H9 (cell line): ENCODE results near the gene SLC7A9. TPM values are rescaled to one million over a fixed set of nuclear protein-coding genes. Genes with fewer than 3 reads are reported as not detected.

ENCODE experiments used
- DNase-seq: peaks from one replicate; pipeline ENCODE4 v3.0.0-alpha.2; 2017
- H2AFZ ChIP-seq: one replicate; pipeline ENCODE4 v1.6.1; 2013; ENCODE audit warnings: mild to moderate bottlenecking, low read length, control low read depth, moderate library complexity
- H2AK5ac ChIP-seq: 2 replicates; pipeline ENCODE4 v1.6.1; 2013; ENCODE audit warnings: low read length, control low read depth, mixed read lengths; ENCODE audit not compliant: insufficient read length
- H2BK120ac ChIP-seq: one replicate; pipeline ENCODE4 v1.6.1; 2013; ENCODE audit warnings: low read depth, mild to moderate bottlenecking, low read length, control low read depth, inconsistent platforms; ENCODE audit not compliant: poor library complexity, severe bottlenecking
- H2BK12ac ChIP-seq: 2 replicates; pipeline ENCODE4 v1.6.1; 2013; ENCODE audit warnings: low read length, control low read depth, mixed read lengths, low read depth; ENCODE audit not compliant: insufficient read length
- H2BK15ac ChIP-seq: 2 replicates; pipeline ENCODE4 v1.6.1; 2013; ENCODE audit warnings: low read depth, low read length, control low read depth
- H2BK20ac ChIP-seq: one replicate; pipeline ENCODE4 v1.6.1; 2013; ENCODE audit warnings: low read depth, mild to moderate bottlenecking, low read length, control low read depth, inconsistent platforms; ENCODE audit not compliant: poor library complexity, severe bottlenecking
- H2BK5ac ChIP-seq: 2 replicates; pipeline ENCODE4 v1.6.1; 2013; ENCODE audit warnings: low read length, control low read depth, mixed read lengths; ENCODE audit not compliant: insufficient read length
- H3K14ac ChIP-seq: 2 replicates; pipeline ENCODE4 v1.6.1; 2013; ENCODE audit warnings: low read length, control low read depth; ENCODE audit not compliant: insufficient read depth
- H3K18ac ChIP-seq: 2 replicates; pipeline ENCODE4 v1.6.1; 2013; ENCODE audit warnings: low read depth, mild to moderate bottlenecking, mixed read lengths, low read length, control low read depth; ENCODE audit not compliant: insufficient read length
- H3K23ac ChIP-seq: 2 replicates; pipeline ENCODE4 v1.6.1; 2013; ENCODE audit warnings: low read length, control low read depth, mixed read lengths, low read depth; ENCODE audit not compliant: insufficient read length
- H3K23me2 ChIP-seq: 2 replicates; pipeline ENCODE4 v1.6.1; 2013; ENCODE audit warnings: low read depth, mild to moderate bottlenecking, mixed read lengths, low read length, control low read depth; ENCODE audit not compliant: insufficient read length, poor library complexity, severe bottlenecking
- H3K27ac ChIP-seq: 2 replicates; pipeline ENCODE4 v1.5.1; 2013; ENCODE audit warnings: low read length, control low read depth, mixed read lengths, low read depth; ENCODE audit not compliant: insufficient read length
- H3K27me3 ChIP-seq: 2 replicates; pipeline ENCODE4 v1.6.1; 2013; ENCODE audit warnings: low read length, control low read depth, inconsistent platforms; ENCODE audit not compliant: insufficient read depth
- H3K4ac ChIP-seq: 2 replicates; pipeline ENCODE4 v1.6.1; 2013; ENCODE audit warnings: low read depth, mild to moderate bottlenecking, control low read depth, inconsistent platforms, low read length, moderate library complexity
- H3K4me1 ChIP-seq: 2 replicates; pipeline ENCODE4 v1.6.1; 2013; ENCODE audit warnings: low read length, control low read depth, inconsistent platforms; ENCODE audit not compliant: insufficient read depth
- H3K4me2 ChIP-seq: 2 replicates; pipeline ENCODE4 v1.6.1; 2013; ENCODE audit warnings: low read length, control low read depth, mixed read lengths; ENCODE audit not compliant: insufficient read length, insufficient read depth
- H3K56ac ChIP-seq: 2 replicates; pipeline ENCODE4 v1.6.1; 2013; ENCODE audit warnings: low read depth, mild to moderate bottlenecking, mixed read lengths, low read length, control low read depth; ENCODE audit not compliant: insufficient read length
- H3K79me1 ChIP-seq: 2 replicates; pipeline ENCODE4 v1.6.1; 2013; ENCODE audit warnings: low read depth, mild to moderate bottlenecking, moderate library complexity, low read length, control low read depth, inconsistent platforms; ENCODE audit not compliant: insufficient read depth, poor library complexity, severe bottlenecking
- H3K79me2 ChIP-seq: 2 replicates; pipeline ENCODE4 v1.6.1; 2013; ENCODE audit warnings: low read length, control low read depth, inconsistent platforms; ENCODE audit not compliant: insufficient read depth
- H3K9ac ChIP-seq: 2 replicates; pipeline ENCODE4 v1.6.1; 2013; ENCODE audit warnings: low read length, control low read depth, mixed read lengths; ENCODE audit not compliant: insufficient read length; ENCODE audit errors: extremely low read depth
- H3K9me3 ChIP-seq: one replicate; pipeline ENCODE4 v1.6.1; 2013; ENCODE audit warnings: low read depth, low read length, inconsistent platforms; ENCODE audit not compliant: control insufficient read depth
- H3T11ph ChIP-seq: one replicate; pipeline ENCODE4 v1.6.1; 2013; ENCODE audit warnings: mild to moderate bottlenecking, low read length, control low read depth, inconsistent platforms
- H4K20me1 ChIP-seq: one replicate; pipeline ENCODE4 v1.6.1; 2013; ENCODE audit not compliant: control insufficient read depth, insufficient read length, insufficient read depth
- H4K5ac ChIP-seq: 2 replicates; pipeline ENCODE4 v1.6.1; 2013; ENCODE audit warnings: low read depth, mild to moderate bottlenecking, mixed read lengths, low read length, control low read depth; ENCODE audit not compliant: insufficient read length
- H4K8ac ChIP-seq: replicated peaks from 2 replicates; pipeline ENCODE4 v1.6.1; 2013; ENCODE audit warnings: low read length, control low read depth, mixed read lengths, low read depth; ENCODE audit not compliant: insufficient read length
- H4K91ac ChIP-seq: 2 replicates; pipeline ENCODE4 v1.6.1; 2013; ENCODE audit warnings: low read depth, mild to moderate bottlenecking, moderate library complexity, mixed read lengths, low read length, control low read depth; ENCODE audit not compliant: insufficient read length
- H3K27ac Mint-ChIP-seq, 3 experiments: 2 replicates in 2 of 3; 3 replicates in 1 of 3; pipeline ENCODE4 v1.8.0; 2020 to 2021; ENCODE audit warnings: mixed read lengths in 3 of 3, mild to moderate bottlenecking in 1 of 3, moderate library complexity in 1 of 3
- H3K27me3 Mint-ChIP-seq: 2 replicates; pipeline ENCODE4 v1.8.0; 2021; ENCODE audit warnings: low read depth, mild to moderate bottlenecking, moderate library complexity, mixed read lengths
- H3K36me3 Mint-ChIP-seq, 3 experiments: 2 replicates in 2 of 3; 3 replicates in 1 of 3; pipeline ENCODE4 v1.8.0; 2020 to 2021; ENCODE audit warnings: low read depth in 3 of 3, mixed read lengths in 3 of 3; ENCODE audit not compliant: insufficient read depth in 1 of 3
- H3K4me1 Mint-ChIP-seq, 2 experiments: 2 replicates each; pipeline ENCODE4 v1.8.0; 2020; ENCODE audit warnings: mixed read lengths in 2 of 2
- H3K4me3 Mint-ChIP-seq, 2 experiments: 2 replicates in 1 of 2; 3 replicates in 1 of 2; pipeline ENCODE4 v1.8.0; 2020 to 2021; ENCODE audit warnings: mild to moderate bottlenecking in 2 of 2, mixed read lengths in 2 of 2, moderate library complexity in 1 of 2
- H3K9me3 Mint-ChIP-seq, 2 experiments: 2 replicates in 1 of 2; 3 replicates in 1 of 2; pipeline ENCODE4 v1.8.0; 2020; ENCODE audit warnings: mild to moderate bottlenecking in 2 of 2, mixed read lengths in 2 of 2, moderate library complexity in 1 of 2
- WGBS: extraction: QIAGEN DNeasy Blood & Tissue Kit; methylation state at CpG from one replicate; pipeline ENCODE4 v1.1.7; 2013; ENCODE audit warnings: missing lambda C conversion rate, low lambda C conversion rate, mixed read lengths; ENCODE audit not compliant: insufficient read length; ENCODE audit errors: extremely low coverage; 5-methylcytosine and 5-hydroxymethylcytosine counted together
- total RNA-seq: library from RNA; stranded (reverse); gene quantifications from 2 replicates; pipeline ENCODE4 v1.2.1, GENCODE V29; 2021
- TF ChIP-seq, protein P1 (sequence below): fragments of 200-600 bp; sonication (generic); conservative IDR thresholded peaks from 3 replicates; pipeline ENCODE4 v1.8.0; 2021; ENCODE audit warnings: antibody characterized with exemption, mild to moderate bottlenecking

Gene SLC7A9
- total RNA-seq, 1 experiment from 2014 or later, result not detected

DNA sequence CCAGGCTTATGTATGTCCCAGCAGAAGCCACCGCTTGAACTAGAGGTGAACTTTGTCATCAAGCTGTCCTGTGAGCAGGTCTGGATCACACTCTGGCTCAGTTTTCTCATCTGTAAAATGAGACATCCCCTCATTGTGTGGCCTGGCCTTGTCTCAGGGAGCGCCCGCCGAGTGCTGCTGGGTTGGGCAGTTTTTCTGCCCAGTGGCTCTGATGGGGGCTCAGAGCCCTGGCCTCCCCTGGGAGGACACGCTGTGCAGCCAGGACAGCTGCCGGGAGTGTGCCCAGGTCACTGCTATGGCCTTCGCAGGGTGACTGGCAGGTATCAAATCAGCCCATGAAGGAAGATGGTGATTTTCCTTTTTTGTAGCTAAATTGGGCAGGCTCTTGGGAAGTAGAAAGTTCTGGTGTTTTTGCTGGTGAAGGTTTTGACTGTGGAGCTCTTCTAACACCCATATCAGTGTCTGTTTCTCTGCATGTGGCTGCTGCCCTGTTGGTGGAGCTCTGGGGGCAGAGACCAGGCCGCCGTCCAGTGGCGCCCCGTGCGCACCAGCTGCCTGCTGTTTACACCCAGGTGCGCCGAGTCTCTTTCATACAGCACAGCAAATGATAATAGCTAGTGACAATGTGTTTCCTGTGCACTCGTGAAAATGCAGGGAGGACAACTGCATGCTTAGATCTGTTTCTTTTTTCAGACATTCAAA is 40.8 kb downstream of the SLC7A9 start:
- no peaks in the 10 kb centered on the region for H3K23me2 ChIP-seq
- H3K4me3 Mint-ChIP-seq, result no peak overlapping the region
- no peak overlapping the region for H2BK12ac ChIP-seq
- no peak overlapping the region for H2BK5ac ChIP-seq
- no peaks in the 10 kb centered on the region; the same call in 1 of the 2 replicates for H3K4me1 ChIP-seq
- H4K91ac ChIP-seq, result no peak overlapping the region
- no peaks in the 10 kb centered on the region for H3K79me2 ChIP-seq
- H2BK20ac ChIP-seq, result no peak overlapping the region
- no peak overlapping the region for H3K14ac ChIP-seq
- H3K79me1 ChIP-seq, result no peaks in the 10 kb centered on the region
- H4K5ac ChIP-seq, result no peak overlapping the region
- H3K27ac Mint-ChIP-seq, result peak overlapping the region; percentile 64 to 92 (median 87); a peak in 4 of 7 replicates
- H3K4ac ChIP-seq, result no peak overlapping the region
- H2BK15ac ChIP-seq, result no peak overlapping the region
- TF ChIP-seq, protein P1, sequence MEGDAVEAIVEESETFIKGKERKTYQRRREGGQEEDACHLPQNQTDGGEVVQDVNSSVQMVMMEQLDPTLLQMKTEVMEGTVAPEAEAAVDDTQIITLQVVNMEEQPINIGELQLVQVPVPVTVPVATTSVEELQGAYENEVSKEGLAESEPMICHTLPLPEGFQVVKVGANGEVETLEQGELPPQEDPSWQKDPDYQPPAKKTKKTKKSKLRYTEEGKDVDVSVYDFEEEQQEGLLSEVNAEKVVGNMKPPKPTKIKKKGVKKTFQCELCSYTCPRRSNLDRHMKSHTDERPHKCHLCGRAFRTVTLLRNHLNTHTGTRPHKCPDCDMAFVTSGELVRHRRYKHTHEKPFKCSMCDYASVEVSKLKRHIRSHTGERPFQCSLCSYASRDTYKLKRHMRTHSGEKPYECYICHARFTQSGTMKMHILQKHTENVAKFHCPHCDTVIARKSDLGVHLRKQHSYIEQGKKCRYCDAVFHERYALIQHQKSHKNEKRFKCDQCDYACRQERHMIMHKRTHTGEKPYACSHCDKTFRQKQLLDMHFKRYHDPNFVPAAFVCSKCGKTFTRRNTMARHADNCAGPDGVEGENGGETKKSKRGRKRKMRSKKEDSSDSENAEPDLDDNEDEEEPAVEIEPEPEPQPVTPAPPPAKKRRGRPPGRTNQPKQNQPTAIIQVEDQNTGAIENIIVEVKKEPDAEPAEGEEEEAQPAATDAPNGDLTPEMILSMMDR, result no peak
- no peak overlapping the region for H3K18ac ChIP-seq
- peaks cover 6% of the 10 kb centered on the region for H3K27me3 Mint-ChIP-seq
- no peaks in the 10 kb centered on the region for H3K27me3 ChIP-seq
- H4K8ac ChIP-seq, result no peak overlapping the region
- no peaks in the 10 kb centered on the region for H3K9me3 Mint-ChIP-seq
- no peak overlapping the region for H2AK5ac ChIP-seq
- no peak overlapping the region for H3K27ac ChIP-seq
- no peak overlapping the region for H3K4me2 ChIP-seq
- H2AFZ ChIP-seq, result no peak overlapping the region
- no CpG with 5 or more reads among the region's 15 CpGs for WGBS
- DNase-seq, result no peak
- peaks cover 29 to 34% of the 10 kb centered on the region in 2 experiments for H3K4me1 Mint-ChIP-seq
- H2BK120ac ChIP-seq, result no peak overlapping the region
- H3K23ac ChIP-seq, result no peak overlapping the region
- no peaks in the 10 kb centered on the region for H4K20me1 ChIP-seq
- no peaks in the 10 kb centered on the region for H3K36me3 Mint-ChIP-seq
- no peaks in the 10 kb centered on the region for H3K9me3 ChIP-seq
- no peak overlapping the region for H3K9ac ChIP-seq
- no peak overlapping the region for H3T11ph ChIP-seq
- no peak overlapping the region for H3K56ac ChIP-seq
